GM21526 (cell line): Measurements from ENCODE around the gene SRRD.
"Not testable (repeated sequence)": the region's sequence is repeated elsewhere in the genome, so short reads cannot be mapped to it uniquely, and the experiment has no call there.

Source experiments
- ATAC-seq: cut with Tn5 transposase; IDR thresholded peaks from one replicate; pipeline ENCODE4 v1.9.1; 2021; ENCODE audit warnings: moderate library complexity; ENCODE audit not compliant: unreplicated experiment, low FRiP score

SRRD gene, protein sequence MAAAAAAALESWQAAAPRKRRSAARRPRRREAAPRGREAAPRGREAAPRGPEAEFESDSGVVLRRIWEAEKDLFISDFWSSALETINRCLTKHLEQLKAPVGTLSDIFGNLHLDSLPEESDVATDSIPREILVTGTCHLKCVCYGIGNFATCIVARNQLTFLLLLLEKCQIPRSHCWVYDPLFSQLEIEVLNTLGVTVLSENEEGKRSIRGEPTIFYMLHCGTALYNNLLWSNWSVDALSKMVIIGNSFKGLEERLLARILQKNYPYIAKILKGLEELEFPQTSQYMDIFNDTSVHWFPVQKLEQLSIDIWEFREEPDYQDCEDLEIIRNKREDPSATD

DNA sequence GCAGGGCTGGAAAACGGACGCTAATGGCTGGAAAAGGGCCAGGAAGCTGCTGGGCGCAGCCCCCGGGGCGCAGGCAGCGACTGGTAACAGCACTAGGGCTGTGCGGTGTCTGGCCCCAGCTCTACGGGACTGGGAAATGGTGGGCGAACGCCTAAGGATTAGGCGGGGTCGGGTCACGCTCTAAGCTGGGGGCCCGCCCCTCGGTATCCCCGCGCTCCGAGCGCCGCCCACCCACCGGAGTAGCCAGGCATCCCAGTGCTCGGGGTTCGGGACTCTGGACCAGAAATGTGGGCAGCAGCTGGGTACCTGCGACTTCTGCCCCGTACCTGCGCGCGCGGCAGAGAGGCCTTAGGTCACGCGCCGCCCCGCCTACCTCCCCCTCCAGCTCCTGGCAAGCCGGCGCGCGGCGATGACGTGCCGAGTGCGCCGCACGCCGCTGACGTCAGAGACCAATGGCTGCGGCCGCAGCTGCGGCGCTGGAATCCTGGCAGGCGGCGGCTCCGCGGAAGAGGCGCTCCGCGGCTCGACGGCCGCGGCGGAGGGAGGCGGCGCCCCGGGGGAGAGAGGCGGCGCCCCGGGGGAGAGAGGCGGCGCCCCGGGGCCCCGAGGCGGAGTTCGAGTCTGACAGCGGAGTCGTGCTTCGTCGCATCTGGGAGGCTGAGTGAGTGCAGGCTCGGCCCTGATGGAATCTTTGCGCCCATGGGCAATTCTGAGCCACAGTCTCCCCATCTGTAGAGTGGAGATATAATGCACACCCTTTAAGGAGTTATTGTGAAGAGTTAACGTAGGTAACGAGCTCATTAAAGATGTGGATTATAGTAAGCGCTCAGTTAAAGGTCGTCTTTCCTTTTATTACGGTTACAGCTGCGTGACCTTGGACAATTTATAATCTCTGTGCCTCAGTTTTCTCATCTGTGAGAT lies at the start of gene SRRD, which contains the start of gene HPS4:
SRRD (plus strand) TSS at position 439 of the 921 bp plus-strand sequence; CDS start at position 453, 14 bp downstream.
HPS4 (minus strand) TSS at position 345 of the 921 bp plus-strand sequence. CDS start 2,021 bp downstream, outside the sequence.
- ATAC-seq, result peak; percentile 54

DNA sequence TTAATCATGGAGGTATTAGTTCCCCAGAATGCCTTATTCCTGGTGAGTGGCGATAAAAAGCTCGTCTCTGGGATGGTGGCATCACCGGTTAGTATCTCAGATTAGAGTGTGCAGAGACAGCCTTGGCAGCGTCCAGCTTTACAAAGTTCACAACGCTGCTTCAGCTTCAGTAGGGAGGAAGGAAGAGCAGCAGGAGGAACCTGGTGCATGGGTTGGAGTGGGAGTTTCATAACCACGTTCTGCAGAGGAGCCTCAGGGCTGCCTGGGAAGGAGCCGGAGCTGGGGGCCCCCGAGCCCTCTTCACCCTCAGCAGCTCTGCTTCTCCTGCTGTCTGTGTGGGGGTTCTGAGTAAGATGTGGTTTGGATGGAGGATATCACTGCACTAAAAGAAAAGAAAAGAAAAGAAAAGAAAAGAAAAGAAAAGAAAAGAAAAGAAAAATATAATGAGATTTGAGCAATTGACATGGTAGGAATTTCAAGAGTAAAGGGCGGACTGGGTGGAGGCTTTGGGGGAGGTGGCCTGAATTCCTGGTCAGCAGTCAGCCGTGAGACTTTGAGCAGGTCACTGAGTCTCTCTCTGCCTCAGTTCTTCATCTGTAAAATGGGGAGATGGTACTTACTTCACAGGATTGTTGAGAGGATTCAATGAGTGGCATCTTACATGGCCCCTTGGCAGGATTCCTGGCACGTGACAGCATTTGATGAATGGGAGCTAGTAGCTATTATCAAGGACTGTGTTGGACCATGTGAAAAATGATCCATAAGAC lies 48.2 kb upstream of the SRRD start:
- no peak for ATAC-seq

DNA sequence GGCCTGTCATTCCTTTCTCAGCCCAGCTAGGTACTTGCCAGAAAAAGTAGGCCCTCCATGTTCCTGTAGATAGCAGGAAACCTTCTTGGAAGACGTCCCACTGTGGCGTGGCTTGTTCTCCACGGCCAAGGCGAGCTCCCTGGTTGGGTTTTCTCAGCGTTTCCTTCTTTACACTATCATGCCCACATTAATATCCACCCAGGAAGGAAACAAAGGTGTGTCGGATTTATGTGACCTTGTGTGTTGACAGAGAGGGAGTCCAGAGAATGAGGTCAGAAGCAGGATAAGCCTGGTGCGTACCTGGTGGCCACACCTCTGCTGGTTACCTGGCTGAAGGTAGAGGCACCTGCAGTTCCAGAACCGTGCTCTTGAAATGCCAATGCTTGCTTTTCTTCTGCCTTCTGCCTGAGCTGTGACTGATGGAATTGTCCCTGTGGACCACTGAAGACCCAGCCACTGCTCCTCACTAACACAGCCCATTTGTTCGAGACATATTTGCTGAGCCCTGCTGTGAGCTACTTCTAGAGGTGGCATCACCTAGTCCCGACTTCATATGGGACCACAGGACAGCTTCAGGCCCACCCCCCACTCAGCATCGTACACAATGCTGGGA lies 46.7 kb upstream of the SRRD start:
- ATAC-seq, result no peak

DNA sequence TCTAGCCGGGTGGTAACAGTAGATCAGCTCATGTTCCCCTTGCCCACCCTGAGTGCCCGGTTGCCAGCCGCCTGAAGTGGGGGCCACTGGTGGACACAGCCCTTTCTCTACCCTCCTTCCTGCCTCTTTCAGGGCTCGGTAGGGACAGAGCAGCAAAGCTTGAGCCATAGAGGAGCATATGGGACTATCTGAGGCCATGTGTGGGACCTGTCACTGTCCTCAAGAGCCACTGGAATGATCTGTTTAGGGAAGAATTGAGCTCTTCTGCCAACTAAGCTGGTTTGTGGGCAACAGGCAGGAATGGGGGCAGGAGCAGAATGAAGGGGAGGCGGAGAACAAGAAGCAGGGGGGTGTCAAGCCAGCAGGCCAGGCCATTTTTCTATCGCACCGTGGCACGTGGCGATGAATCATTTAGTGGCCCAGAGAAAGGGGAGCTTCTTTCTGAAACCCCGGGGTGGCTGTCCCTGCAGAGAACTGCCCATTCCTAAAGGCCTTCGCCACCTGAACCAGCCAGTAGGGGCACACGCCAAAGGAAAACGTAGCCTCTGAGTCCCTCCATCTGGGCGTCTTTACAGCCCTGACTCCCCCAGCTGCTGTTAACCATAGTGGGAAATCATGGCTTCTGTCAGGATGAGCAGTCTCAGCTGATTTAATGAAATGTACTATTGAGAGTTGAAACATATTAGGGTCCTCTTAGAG lies 45.8 kb upstream of the SRRD start:
- no peak for ATAC-seq

DNA sequence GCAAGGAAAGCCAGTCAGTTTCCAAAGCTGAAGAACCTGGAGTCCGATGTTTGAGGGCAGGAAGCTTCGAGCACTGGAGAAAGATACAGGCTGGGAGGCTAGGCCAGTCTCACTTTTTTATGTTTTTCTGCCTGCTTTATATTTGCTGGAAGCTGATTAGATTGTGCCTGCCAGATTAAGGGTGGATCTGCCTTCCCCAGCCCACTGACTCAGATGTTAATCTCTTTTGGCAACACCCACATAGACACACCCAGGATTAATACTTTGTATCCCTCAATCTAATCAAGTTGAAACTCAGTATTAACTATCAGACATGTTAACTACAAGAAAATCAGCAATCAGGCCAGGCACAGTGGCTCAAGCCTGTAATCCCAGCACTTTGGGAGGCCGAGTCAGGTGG lies 44.9 kb upstream of the SRRD start:
- ATAC-seq, result not testable (repeated sequence)

DNA sequence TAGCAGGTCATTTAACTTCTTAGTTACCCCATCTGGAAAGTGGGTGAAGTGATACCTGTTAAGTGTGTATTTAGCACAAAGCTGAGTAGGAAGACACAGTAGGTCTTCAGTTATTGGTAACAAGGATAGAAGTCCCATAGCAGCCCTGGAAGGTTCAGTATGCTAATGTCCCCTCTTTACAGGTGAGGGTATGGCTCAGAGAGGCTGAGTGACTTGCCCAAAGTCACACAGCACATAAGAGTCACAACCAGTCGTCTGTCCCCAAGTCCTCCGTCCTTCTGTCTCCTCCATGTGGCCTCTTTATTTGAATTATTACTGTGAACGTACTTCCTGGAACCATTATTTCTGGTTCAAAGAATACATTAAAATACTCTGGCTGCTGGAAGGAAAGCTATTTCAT lies 44.1 kb upstream of the SRRD start:
- ATAC-seq, result no peak

DNA sequence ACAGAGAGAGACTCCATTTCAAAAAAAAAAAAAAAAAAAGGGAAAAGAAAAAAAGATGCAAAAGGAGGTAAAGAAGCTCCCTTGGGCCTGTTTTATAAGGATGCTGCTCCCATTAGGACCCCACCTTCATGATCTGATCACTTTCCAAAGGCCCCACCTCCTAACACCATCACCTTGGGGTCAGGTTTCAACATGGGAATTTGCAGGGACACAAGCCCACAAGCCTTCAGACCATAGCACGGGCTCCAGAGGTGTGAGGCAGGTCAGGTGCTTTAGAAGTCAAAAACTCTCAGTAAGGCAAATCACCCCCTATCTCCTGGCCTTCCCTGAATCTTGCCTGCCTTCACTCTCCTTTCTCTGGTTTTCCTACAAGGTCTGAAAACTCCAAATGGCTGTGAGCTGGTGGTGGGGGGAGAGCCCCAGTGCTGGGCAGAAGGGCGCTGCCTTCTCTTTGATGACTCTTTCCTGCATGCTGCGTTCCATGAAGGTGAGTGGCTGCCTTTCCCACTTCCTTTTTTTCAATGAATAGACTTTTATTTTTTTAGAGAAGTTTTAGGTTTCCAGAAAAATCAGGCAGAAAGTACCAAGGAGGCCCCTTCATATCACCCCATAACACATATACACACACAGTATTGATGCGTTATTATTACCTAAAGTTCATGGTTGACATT lies 41.5 kb upstream of the SRRD start:
- ATAC-seq, result no peak

DNA sequence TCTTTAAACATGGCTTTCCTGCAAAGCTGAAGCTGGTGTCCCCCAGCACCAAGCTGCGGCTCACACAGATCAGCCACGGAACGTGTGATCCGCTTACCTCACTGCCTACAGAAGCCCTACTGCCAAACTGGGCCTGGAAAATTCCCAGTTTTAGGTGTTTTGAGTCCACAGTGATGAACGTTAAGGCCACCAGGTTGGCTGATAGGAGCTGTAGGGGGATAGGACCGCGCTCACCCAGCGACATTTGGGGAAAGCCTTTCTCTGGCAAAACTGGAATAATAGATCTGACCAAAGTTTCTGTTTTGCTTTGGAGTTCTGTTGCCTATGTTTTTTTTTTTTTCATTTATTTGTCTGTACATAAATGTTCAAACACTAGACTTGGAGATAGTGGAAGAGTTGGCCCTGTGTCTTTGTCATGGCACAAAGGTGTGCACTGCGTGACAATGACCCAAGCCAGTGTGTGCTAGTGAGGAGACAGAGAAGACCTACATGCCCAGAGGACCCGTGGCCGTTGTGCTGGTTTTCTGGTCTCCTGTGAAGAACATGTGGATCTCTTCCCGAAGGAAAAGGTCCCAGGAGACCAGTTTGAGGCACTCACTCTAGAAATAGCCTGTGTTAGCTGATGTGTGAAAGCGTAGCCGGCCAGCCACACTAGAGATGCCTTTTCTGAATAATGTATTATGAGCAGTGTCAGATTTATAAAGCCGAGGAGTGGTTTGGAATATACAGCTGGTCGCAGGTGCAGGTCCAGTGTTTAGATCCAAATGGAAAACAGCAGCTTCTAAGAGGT lies 39.6 kb upstream of the SRRD start:
- ATAC-seq, result no peak

DNA sequence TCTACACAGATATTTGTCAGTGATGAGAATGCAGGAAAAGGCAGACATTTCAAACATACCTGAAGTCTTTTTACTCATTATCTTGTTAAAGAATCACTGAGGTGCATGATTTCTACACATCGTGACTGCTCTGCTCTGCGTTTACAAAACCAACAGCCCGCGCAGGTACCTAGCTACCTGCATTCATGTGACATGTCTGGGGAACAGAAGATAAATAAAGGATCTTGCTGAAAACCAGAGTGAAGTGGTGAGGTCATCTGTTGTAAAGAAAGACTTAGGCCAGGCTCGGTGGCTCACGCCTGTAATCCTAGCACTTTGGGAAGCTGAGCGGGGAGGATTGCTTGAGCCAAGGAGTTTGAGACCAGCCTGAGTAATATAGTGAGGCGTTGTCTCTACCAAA lies 38.9 kb upstream of the SRRD start:
- no peak for ATAC-seq

DNA sequence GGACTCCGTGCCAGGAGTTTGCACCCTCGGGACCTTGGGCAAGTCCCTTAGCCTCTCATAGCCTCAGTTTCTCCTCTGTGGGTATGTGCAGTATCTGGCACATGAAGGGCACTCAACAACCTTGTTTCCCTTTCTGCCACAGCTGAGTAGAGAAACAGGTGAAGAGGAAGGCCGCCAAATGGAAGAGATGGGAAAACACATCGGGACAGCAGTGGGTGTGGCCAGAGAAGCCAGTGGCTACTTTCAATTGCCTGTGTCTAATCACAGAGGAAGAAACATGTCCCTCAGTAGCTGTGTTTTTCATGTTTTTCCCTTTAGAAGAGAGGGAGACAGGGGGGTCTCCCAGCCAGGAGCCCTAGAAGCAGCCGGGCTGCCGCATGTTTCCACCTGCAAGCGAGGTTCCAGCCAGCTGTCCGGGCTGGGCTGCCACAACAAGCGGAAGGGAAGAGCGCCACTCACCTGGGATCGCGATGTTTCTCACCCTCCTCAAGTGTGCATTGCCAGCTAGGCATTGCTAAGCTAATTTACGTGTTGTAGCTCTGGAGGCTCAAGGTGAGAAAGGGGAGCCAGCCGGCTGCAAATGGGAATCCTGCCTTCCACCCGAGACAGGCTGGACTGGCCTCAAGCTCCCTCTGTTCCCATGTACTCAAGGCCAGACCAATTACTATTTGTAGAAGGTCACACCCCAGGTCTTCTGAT lies 38.0 kb upstream of the SRRD start:
- ATAC-seq, result no peak

DNA sequence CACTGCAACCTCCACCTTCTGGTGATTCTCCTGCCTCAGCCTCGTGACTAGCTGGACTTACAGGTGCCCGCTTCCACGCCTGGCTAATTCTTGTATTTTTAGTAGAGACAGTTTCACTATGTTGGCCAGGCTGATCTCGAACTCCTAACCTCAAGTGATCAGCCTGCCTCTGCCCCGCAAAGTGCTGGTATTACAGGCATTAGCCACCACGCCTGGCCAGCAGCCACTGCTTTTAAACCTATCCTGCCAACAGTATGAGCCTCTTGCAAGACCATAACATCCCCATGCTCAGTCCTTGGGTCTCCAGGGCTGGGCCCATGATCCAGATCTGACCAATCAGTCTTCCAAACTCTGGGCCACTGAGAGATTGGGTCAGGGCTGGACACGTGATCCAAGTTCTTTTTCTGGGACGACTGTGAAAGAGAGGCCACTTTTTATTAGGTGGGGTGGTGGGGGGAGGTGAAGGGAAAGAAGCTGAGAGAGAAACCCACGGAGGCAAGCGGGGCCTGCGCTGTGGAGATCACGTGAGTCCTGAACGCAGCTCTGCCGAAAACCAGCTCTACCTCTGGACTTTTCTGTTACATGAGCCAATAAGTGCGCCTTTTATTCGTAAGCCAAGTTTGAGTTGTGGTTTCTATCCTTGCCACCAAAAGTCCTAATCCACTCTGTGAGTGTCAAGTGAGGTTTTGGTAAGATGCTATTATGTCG lies 36.7 kb upstream of the SRRD start:
- no peak for ATAC-seq

DNA sequence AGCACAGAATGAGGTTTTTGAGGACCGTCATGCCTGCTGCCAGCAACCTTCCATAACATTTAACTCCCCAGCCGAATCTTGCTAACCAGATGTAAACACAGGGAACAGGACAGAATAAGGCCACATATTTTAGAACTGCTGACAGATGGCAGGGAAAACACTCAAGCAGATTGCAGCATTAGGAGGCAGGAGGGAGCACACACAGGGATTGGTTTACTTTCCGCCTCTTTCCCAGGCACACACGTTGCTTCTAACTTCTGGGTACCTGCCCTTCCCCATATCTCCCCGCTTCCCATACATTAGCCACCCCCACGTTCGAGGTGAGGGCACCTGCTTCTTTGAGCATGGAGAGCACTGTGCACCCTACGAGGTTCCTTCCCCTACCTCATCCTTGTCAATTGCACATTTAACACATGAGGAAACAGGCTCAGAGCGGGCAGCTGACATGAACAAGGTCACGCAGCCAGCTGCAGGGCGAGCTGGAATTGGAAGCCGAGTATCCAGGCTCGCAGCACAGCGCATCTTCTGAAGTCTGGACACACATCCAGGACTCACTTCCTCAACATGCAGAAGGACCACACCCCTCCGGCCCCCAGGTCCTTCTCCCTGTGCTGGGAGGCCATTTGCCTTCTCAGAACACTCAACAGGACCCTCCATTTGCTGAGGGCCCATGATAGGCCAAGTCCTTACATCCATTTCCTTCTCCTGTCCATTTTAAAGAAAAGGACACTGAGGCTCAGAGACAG lies 35.9 kb upstream of the SRRD start:
- ATAC-seq, result no peak

DNA sequence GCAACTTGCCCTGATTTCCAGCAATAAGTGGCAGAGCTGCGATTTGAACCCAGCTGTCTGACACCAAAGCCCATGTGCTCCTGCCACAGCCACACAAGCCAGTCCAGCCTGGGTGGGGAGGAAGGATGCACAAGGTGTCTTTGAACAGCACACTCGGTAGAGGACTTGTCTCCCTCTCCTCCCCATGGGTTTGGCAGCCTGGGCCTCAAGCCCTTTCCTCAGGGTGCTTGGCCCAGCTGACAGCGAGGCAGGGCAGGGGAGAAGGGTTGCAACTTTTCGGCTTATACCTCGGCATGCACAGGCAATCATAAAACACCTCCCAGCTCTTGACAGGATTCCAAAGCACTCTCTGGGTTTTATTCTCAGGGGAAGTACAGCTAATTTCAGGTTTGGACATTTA lies 35.3 kb upstream of the SRRD start:
- ATAC-seq, result no peak

DNA sequence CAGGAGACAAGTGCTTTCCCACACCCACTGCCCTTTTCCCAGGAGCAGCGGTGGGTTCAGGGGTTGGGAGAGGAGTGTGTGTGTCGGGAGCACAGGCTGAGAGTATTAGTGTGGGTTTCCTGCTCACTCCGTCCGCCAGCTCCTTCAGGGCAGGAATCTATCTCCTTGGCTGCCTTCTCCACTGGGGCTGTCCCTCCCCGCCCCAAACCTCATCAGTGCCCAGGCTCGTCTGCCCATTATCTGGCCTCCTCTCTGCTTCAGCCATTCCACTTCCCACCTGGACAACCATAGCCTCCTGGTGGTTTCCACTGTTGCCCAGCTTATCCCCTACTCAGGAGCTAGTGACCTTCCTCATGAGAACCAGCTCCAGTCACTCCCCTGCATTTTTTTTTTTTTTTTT lies 34.7 kb upstream of the SRRD start:
- ATAC-seq, result no peak

DNA sequence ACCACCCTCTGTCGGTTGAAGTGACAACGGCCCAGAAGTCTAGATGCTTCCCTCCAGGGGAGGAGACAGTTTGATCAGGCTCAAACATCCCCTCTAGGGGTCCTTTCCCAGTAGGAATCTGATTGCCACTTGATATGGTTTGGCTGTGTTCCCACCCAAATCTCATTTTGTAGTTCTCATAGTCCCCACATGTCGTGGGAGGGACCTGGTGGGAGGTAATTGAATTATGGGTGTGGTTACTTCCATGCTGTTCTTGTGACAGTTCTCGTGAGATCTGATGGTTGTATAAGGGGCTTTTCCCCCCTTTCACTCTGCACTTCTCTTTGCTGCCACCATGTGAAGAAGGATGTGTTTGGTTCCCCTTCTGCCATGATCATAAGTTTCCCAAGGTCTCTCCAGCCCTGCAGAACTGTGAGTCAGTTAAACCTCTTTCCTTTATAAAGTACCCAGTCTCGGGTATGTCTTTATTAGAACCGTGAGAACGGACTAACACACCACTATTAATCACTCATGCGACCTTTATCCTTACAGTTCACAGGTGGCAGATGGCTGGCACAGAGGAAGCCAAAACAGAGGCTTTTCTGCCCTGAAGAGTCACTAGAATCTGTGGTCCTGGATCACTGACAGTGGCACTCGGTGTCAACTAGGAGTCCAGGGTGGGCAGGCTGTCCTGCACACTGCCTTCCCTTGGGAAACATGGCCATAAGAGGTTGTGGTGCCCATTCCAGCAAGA lies 33.1 kb upstream of the SRRD start:
- ATAC-seq, result no peak
